Measurements from ENCODE around the gene APOBEC3F. TPM values are rescaled to one million over a fixed set of nuclear protein-coding genes. Genes with fewer than 3 reads are reported as not detected.
A peak's percentile ranks its signal among the peaks of the same experiment; 100 is the strongest.
"Not testable (repeated sequence)": the region's sequence is repeated elsewhere in the genome, so short reads cannot be mapped to it uniquely, and the experiment has no call there.

The APOBEC3F gene
- total and polyA plus RNA-seq, 2 of the 13 experiments (the other 11 are each of a cell fraction or from before 2014, with no cell fraction given) = 2.9 to 3.7 TPM

GRCh38 chr22:39078329-39078728 lies 37.7 kb downstream of the APOBEC3F start:
- Histone ChIP-seq H3K36me3 (replicated peaks in 1 of 2; ENCODE audit: control insufficient read depth in 1 of 2, insufficient read depth in 2 of 2, low read length in 2 of 2) (no peaks in the 10 kb centered on the region), H3K27me3 (ENCODE audit: control insufficient read depth in 1 of 2, insufficient read depth in 2 of 2, low read length in 2 of 2) (no peaks in the 10 kb centered on the region), H4K20me1 (ENCODE audit: insufficient read depth, low read length) (no peaks in the 10 kb centered on the region), H2AFZ (ENCODE audit: low read length) (no peak overlapping the region), H3K4me3 (replicated peaks in 1 of 3; ENCODE audit: insufficient read depth in 1 of 3, low read depth in 2 of 3, low read length in 3 of 3) (no peak overlapping the region), H3K4me1 (ENCODE audit: insufficient read depth, low read length) (peaks cover 9% of the 10 kb centered on the region), H3K9me3 (ENCODE audit: low read length) (no peaks in the 10 kb centered on the region), H3K4me2 (ENCODE audit: low read depth, low read length) (no peak overlapping the region), H3K9ac (ENCODE audit: insufficient read depth, low read depth, low read length) (no peak overlapping the region), H3K27ac (ENCODE audit: extremely low read length, insufficient read depth, low read length) (no peak overlapping the region), H3K79me2 (ENCODE audit: insufficient read depth, low read length) (no peaks in the 10 kb centered on the region)
- intact Hi-C loops (cut with micrococcal nuclease; ENCODE audit: unreplicated experiment) = no loop called here
- in situ Hi-C loops (cut with HindIII; ENCODE audit: extremely low pct_ligation_motif_present, low pct_unique_long_range_greater_than_20kb) = no loop called here
- ATAC-seq (no peak), FAIRE-seq (no peak), DNase-seq (ENCODE audit: low spot score) (no peak)
- TF ChIP-seq ZNF180 (CRISPR knock-in tag; IDR thresholded peaks at IDR 0.05; ENCODE audit: borderline replicate concordance, low read depth) (no peak), ZFP36 (IDR thresholded peaks at IDR 0.05; ENCODE audit: borderline replicate concordance, low read depth, low read length, partially characterized antibody) (no peak), SP140L (CRISPR knock-in tag; IDR thresholded peaks at IDR 0.05; ENCODE audit: borderline replicate concordance) (no peak), JDP2 (CRISPR knock-in tag; IDR thresholded peaks at IDR 0.05; ENCODE audit: borderline replicate concordance) (no peak)
- WGBS (ENCODE audit: low lambda C conversion rate) = 92% methylated on average over 8 of the region's 8 CpGs
- BruUV-seq (replicated peaks) = TSS peak; percentile 58
- ChIA-PET CTCF (ENCODE audit: low intra/inter-chr PET ratio, low total read pairs) (no interaction called here), POLR2A (no interaction called here)

- H4K20me1 ChIP-seq (ENCODE audit: insufficient read depth, low read length); H3K27ac ChIP-seq (ENCODE audit: extremely low read length, insufficient read depth, low read length); intact Hi-C loops (cut with micrococcal nuclease; ENCODE audit: unreplicated experiment); DNase-seq (ENCODE audit: low spot score); H3K79me2 ChIP-seq (ENCODE audit: insufficient read depth, low read length); H3K4me3 ChIP-seq (replicated peaks in 1 of 3; ENCODE audit: insufficient read depth in 1 of 3, low read depth in 2 of 3, low read length in 3 of 3); H3K9ac ChIP-seq (ENCODE audit: insufficient read depth, low read depth, low read length); H2AFZ ChIP-seq (ENCODE audit: low read length); CTCF ChIA-PET (ENCODE audit: low intra/inter-chr PET ratio, low total read pairs); H3K9me3 ChIP-seq (ENCODE audit: low read length); H3K36me3 ChIP-seq (replicated peaks in 1 of 2; ENCODE audit: control insufficient read depth in 1 of 2, insufficient read depth in 2 of 2, low read length in 2 of 2); ATAC-seq; in situ Hi-C loops (cut with HindIII; ENCODE audit: extremely low pct_ligation_motif_present, low pct_unique_long_range_greater_than_20kb); BruUV-seq (replicated peaks); FAIRE-seq; H3K27me3 ChIP-seq (ENCODE audit: control insufficient read depth in 1 of 2, insufficient read depth in 2 of 2, low read length in 2 of 2); H3K4me1 ChIP-seq (ENCODE audit: insufficient read depth, low read length); POLR2A ChIA-PET; H3K4me2 ChIP-seq (ENCODE audit: low read depth, low read length): not testable (repeated sequence)
- 88% methylated on average over 24 of the region's 24 CpGs for WGBS (ENCODE audit: low lambda C conversion rate)
Measured at GRCh38 chr22:39079054-39079637, 38.5 kb downstream of the APOBEC3F start.
